ENCODE measurements around the gene CMC1. TPM values are rescaled to one million over a fixed set of nuclear protein-coding genes. Genes with fewer than 3 reads are reported as not detected.

Gene CMC1
- total RNA-seq, 1 donor from 2014 or later: 15.7 TPM

- Mint-ChIP-seq H3K4me1 (ENCODE audit: unreplicated experiment) (peaks cover 30% of the 10 kb centered on the region), H3K4me3 (no peak overlapping the region), H3K27me3 (no peaks in the 10 kb centered on the region), H3K36me3 (peaks cover 13% of the 10 kb centered on the region), H3K27ac (no peak overlapping the region), H3K9me3 (peaks cover 9% of the 10 kb centered on the region)
- no peak for DNase-seq (ENCODE audit: extremely low spot score, unreplicated experiment)
- TF ChIP-seq CTCF (conservative IDR thresholded peaks at IDR 0.05): no peak
These were observed 2.3 kb upstream of the CMC1 start for GRCh38 chr3:28239108-28239507.

GRCh38 chr3:28240441-28240840 is 978 bp upstream of the CMC1 start:
- Mint-ChIP-seq H3K4me1 (ENCODE audit: unreplicated experiment) (peaks cover 34% of the 10 kb centered on the region), H3K36me3 (peaks cover 17% of the 10 kb centered on the region), H3K4me3 (peak overlapping the region; percentile 95), H3K9me3 (peaks cover 9% of the 10 kb centered on the region), H3K27me3 (no peaks in the 10 kb centered on the region), H3K27ac (no peak overlapping the region)
- DNase-seq (ENCODE audit: extremely low spot score, unreplicated experiment): no peak
- TF ChIP-seq CTCF (conservative IDR thresholded peaks at IDR 0.05): no peak

GRCh38 chr3:28242519-28242918 is 1.1 kb downstream of the CMC1 start:
- Mint-ChIP-seq H3K27ac (peak overlapping the region; percentile 91), H3K36me3 (peaks cover 18% of the 10 kb centered on the region), H3K4me1 (ENCODE audit: unreplicated experiment) (peaks cover 35% of the 10 kb centered on the region)

GRCh38 chr3:28243424-28244106 is 2.1 kb downstream of the CMC1 start:
- no peak for TF ChIP-seq CTCF (conservative IDR thresholded peaks at IDR 0.05)
- Mint-ChIP-seq H3K4me3 (peak overlapping the region; percentile 51), H3K4me1 (ENCODE audit: unreplicated experiment) (peaks cover 35% of the 10 kb centered on the region), H3K27me3 (no peaks in the 10 kb centered on the region), H3K36me3 (peaks cover 18% of the 10 kb centered on the region), H3K27ac (no peak overlapping the region), H3K9me3 (peaks cover 9% of the 10 kb centered on the region)
- DNase-seq (ENCODE audit: extremely low spot score, unreplicated experiment): no peak

More at GRCh38 chr3:28242519-28242918, 1.1 kb downstream of the CMC1 start:
- peaks cover 9% of the 10 kb centered on the region for H3K9me3 Mint-ChIP-seq
- DNase-seq (ENCODE audit: extremely low spot score, unreplicated experiment): no peak
- H3K27me3 Mint-ChIP-seq: no peaks in the 10 kb centered on the region
- peak overlapping the region; percentile 95 for H3K4me3 Mint-ChIP-seq
- TF ChIP-seq CTCF (conservative IDR thresholded peaks at IDR 0.05): no peak

GRCh38 chr3:28244491-28244890 is 3.1 kb downstream of the CMC1 start:
- H3K27ac Mint-ChIP-seq: no peak overlapping the region
- DNase-seq (ENCODE audit: extremely low spot score, unreplicated experiment): no peak
- no peak overlapping the region for H3K4me3 Mint-ChIP-seq
- TF ChIP-seq CTCF (conservative IDR thresholded peaks at IDR 0.05): no peak
- H3K9me3 Mint-ChIP-seq: peaks cover 9% of the 10 kb centered on the region
- peaks cover 18% of the 10 kb centered on the region for H3K36me3 Mint-ChIP-seq
- peaks cover 30% of the 10 kb centered on the region for H3K4me1 Mint-ChIP-seq (ENCODE audit: unreplicated experiment)
- H3K27me3 Mint-ChIP-seq: no peaks in the 10 kb centered on the region

Measured in type B pancreatic cell (in vitro differentiated cells).